Activated CD8-positive, alpha-beta memory T cell treated with anti-CD3 and anti-CD28 coated beads for 36 hours (primary cell): ENCODE results near the gene PIEZO1. TPM values are rescaled to one million over a fixed set of nuclear protein-coding genes. Genes with fewer than 3 reads are reported as not detected.

Source experiments
- CTCF ChIA-PET: fragments of 350-600 bp; sonication (Branson Sonifier 250); formaldehyde crosslinking; loops from one replicate; lab custom pipeline; 2021; ENCODE audit warnings: antibody characterized with exemption; lab: Charles Lee
- POLR2A ChIA-PET: fragments of 350-600 bp; sonication (Branson Sonifier 250); formaldehyde crosslinking; loops from one replicate; lab custom pipeline; 2021; ENCODE audit warnings: antibody characterized with exemption; lab: Charles Lee
- total RNA-seq, 2 experiments: library from RNA; stranded (reverse); gene quantifications; one replicate each; pipeline ENCODE4 v1.2.3, GENCODE V29; 2021

The PIEZO1 gene
- total RNA-seq, 2 experiments from 2014 or later = 217 to 219 TPM

DNA sequence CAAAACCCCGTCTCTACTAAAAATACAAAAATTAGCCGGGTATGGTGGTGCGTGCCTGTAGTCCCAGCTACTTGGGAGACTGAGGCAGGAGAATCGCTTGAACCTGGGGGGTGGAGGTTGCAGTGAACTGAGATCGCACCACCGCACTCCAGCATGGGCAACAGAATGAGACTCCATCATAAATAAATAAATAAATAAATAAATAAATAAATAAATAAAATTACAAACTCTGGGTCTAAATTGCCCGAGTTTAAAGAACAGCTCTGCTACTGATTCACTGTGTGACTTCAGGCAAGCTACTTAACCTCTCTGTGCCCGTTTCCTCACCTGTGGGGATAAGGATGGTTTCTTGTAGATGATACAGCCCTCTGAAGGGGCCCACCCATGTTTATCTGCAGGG lies 115.5 kb downstream of the PIEZO1 start:
- POLR2A ChIA-PET = interaction anchor here (0.6 kb wide), 1 partner anchor 1175 kb away, joined by 3 read pairs; no protein-coding TSS in a partner anchor
- CTCF ChIA-PET = interaction anchor here (2.6 kb wide), 1 partner anchor 12 kb away, joined by 12 read pairs; no protein-coding TSS in a partner anchor

- CTCF ChIA-PET = interaction anchor here (0.6 kb wide), 1 partner anchor 1118 kb away, joined by 3 read pairs; no protein-coding TSS in a partner anchor
- POLR2A ChIA-PET = no interaction called here
These were observed 117.6 kb downstream of the PIEZO1 start for GRCh38 chr16:88667461-88667860.

- CTCF ChIA-PET = interaction anchor here (1.0 to 1.8 kb wide), 3 partner anchors 12 to 105 kb away, joined by 4 to 7 read pairs (median 4); no protein-coding TSS in a partner anchor
- POLR2A ChIA-PET = no interaction called here
These were observed 119.5 kb downstream of the PIEZO1 start for GRCh38 chr16:88665570-88665969.

Other genes starting within 250 kb of the PIEZO1 start
- 10 to 100 TPM; 88.0 to 94.2 TPM for gene ZC3H18, start 214.8 kb downstream of the PIEZO1 start, total RNA-seq
- gene IL17C, start 146.6 kb downstream of the PIEZO1 start, total RNA-seq = not detected
- gene CYBA, start 134.2 kb downstream of the PIEZO1 start, total RNA-seq = 100 to 1,000 TPM; 227 to 229 TPM
- gene MVD, start 122.1 kb downstream of the PIEZO1 start, total RNA-seq = 10 to 100 TPM; 66.5 to 68.5 TPM
- 1 to 10 TPM; 2.3 TPM for gene SNAI3, start 98.7 kb downstream of the PIEZO1 start, total RNA-seq
- 10 to 100 TPM; 48.8 to 52.6 TPM for gene RNF166, start 78.8 kb downstream of the PIEZO1 start, total RNA-seq
- 10 to 100 TPM; 66.6 to 66.8 TPM for gene CTU2, start 78.7 kb downstream of the PIEZO1 start, total RNA-seq
- 100 to 1,000 TPM; 110 to 119 TPM for gene CDT1, start 18.6 kb upstream of the PIEZO1 start, total RNA-seq
- 100 to 1,000 TPM; 325 to 330 TPM for gene APRT, start 26.7 kb upstream of the PIEZO1 start, total RNA-seq
- 10 to 100 TPM; 18.3 to 19.0 TPM for gene GALNS, start 71.7 kb upstream of the PIEZO1 start, total RNA-seq
- 100 to 1,000 TPM in 1 of 2 experiments, 10 to 100 TPM in 1; 97.2 to 103 TPM for gene TRAPPC2L, start 71.9 kb upstream of the PIEZO1 start, total RNA-seq
- not detected for gene PABPN1L, start 81.4 kb upstream of the PIEZO1 start, total RNA-seq
- not detected for gene CBFA2T3, start 192.0 kb upstream of the PIEZO1 start, total RNA-seq